Bronchial epithelial cell (primary cell): ENCODE data around the gene RPL12. TPM values are rescaled to one million over a fixed set of nuclear protein-coding genes. Genes with fewer than 3 reads are reported as not detected.

Experiments used
- DNase-seq: peaks from one replicate; pipeline ENCODE4 v3.0.0-alpha.2; 2010; ENCODE audit warnings: low read depth
- FAIRE-seq: peaks from 2 replicates; lab custom pipeline; 2011; peaks lifted over from hg19 to GRCh38; lab: Jason Lieb, UNC
- H3K27me3 ChIP-seq: 2 replicates; pipeline ENCODE4 v1.5.1; 2011; ENCODE audit warnings: low read length; ENCODE audit not compliant: control insufficient read depth, insufficient read depth
- H3K36me3 ChIP-seq: 2 replicates; pipeline ENCODE4 v1.5.1; 2011; ENCODE audit warnings: low read length; ENCODE audit not compliant: control insufficient read depth, insufficient read depth
- H3K4me3 ChIP-seq: 2 replicates; pipeline ENCODE4 v1.5.1; 2011; ENCODE audit warnings: mild to moderate bottlenecking, low read depth, low read length, control low read depth
- CTCF ChIP-seq: IDR thresholded peaks from 2 replicates; pipeline ENCODE4 v1.5.1; 2011; ENCODE audit warnings: mild to moderate bottlenecking, moderate library complexity, low read length, control low read depth, inconsistent platforms; ENCODE audit not compliant: insufficient read depth, severe bottlenecking
- total RNA-seq: library from RNA; depleted of rRNA; stranded (reverse); fragments of >200 nt; gene quantifications from 2 replicates; pipeline ENCODE4 v1.2.1, GENCODE V29; 2014

Gene RPL12
- total RNA-seq, 1 donor from 2014 or later = 3,707 TPM

GRCh38 chr9:127449332-127449966 lies 1.8 kb downstream of the RPL12 start:
- FAIRE-seq (no peak), DNase-seq (no peak)
- H3K27me3 ChIP-seq = no peaks in the 10 kb centered on the region
- TF ChIP-seq CTCF = no peak
- H3K4me3 ChIP-seq = peak overlapping the region; percentile 89
- H3K36me3 ChIP-seq = peaks cover 28% of the 10 kb centered on the region

GRCh38 chr9:127448112-127448805 lies 2.9 kb downstream of the RPL12 start:
- DNase-seq (no peak), FAIRE-seq (no peak)
- Histone ChIP-seq H3K36me3 (peaks cover 29% of the 10 kb centered on the region), H3K27me3 (no peaks in the 10 kb centered on the region), H3K4me3 (no peak overlapping the region)
- no peak for TF ChIP-seq CTCF

GRCh38 chr9:127447416-127448111 lies 3.6 kb downstream of the RPL12 start:
- H3K36me3 ChIP-seq = peaks cover 29% of the 10 kb centered on the region
- no peak for FAIRE-seq
- no peak overlapping the region for H3K4me3 ChIP-seq
- no peak for TF ChIP-seq CTCF
- no peak for DNase-seq
- H3K27me3 ChIP-seq = no peaks in the 10 kb centered on the region

- no peak overlapping the region for H3K4me3 ChIP-seq
- no peaks in the 10 kb centered on the region for H3K27me3 ChIP-seq
- TF ChIP-seq CTCF = no peak
- H3K36me3 ChIP-seq = peaks cover 29% of the 10 kb centered on the region
- FAIRE-seq (no peak), DNase-seq (no peak)
These were observed 4.3 kb downstream of the RPL12 start for GRCh38 chr9:127446713-127447415.

- TF ChIP-seq CTCF = no peak
- FAIRE-seq = no peak
- Histone ChIP-seq H3K4me3 (no peak overlapping the region), H3K36me3 (peaks cover 30% of the 10 kb centered on the region), H3K27me3 (no peaks in the 10 kb centered on the region)
- DNase-seq = no peak
These were observed 5.1 kb downstream of the RPL12 start for GRCh38 chr9:127445851-127446712.
